ENCODE measurements around the gene UBC.

- TF ChIP-seq CTCF (IDR thresholded peaks at IDR 0.05 in 2 of 3, conservative IDR thresholded peaks at IDR 0.05 in 1 of 3; ENCODE audit: insufficient read depth in 2 of 3, low read depth in 1 of 3, low read length in 3 of 3), result no peak
- TF ChIP-seq MEIS2 (IDR thresholded peaks at IDR 0.05; ENCODE audit: partially characterized antibody), result no peak
- no peak for TF ChIP-seq FOXK1 (CRISPR knock-in tag; IDR thresholded peaks at IDR 0.05; ENCODE audit: borderline replicate concordance)
- no peak for TF ChIP-seq KLF1 (tag; IDR thresholded peaks at IDR 0.05)
- TF ChIP-seq PHF8 (IDR thresholded peaks at IDR 0.05; ENCODE audit: borderline replicate concordance, low read length), result no peak
- TF ChIP-seq POU5F1 (IDR thresholded peaks at IDR 0.05; ENCODE audit: borderline replicate concordance, low read depth, low read length, partially characterized antibody), result no peak
- no peak for TF ChIP-seq CHCHD3 (CRISPR knock-in tag; IDR thresholded peaks at IDR 0.05)
Measured at GRCh38 chr12:124896461-124896860, 18.0 kb downstream of the UBC start.

Data from K562 (cell line).